ENCODE measurements around the gene TAX1BP3. TPM values are rescaled to one million over a fixed set of nuclear protein-coding genes. Genes with fewer than 3 reads are reported as not detected.
A peak's percentile ranks its signal among the peaks of the same experiment; 100 is the strongest.

The TAX1BP3 gene
- total and polyA plus RNA-seq, 2 of the 4 experiments (the other 2 are of a cell fraction): 146 to 176 TPM

DNA sequence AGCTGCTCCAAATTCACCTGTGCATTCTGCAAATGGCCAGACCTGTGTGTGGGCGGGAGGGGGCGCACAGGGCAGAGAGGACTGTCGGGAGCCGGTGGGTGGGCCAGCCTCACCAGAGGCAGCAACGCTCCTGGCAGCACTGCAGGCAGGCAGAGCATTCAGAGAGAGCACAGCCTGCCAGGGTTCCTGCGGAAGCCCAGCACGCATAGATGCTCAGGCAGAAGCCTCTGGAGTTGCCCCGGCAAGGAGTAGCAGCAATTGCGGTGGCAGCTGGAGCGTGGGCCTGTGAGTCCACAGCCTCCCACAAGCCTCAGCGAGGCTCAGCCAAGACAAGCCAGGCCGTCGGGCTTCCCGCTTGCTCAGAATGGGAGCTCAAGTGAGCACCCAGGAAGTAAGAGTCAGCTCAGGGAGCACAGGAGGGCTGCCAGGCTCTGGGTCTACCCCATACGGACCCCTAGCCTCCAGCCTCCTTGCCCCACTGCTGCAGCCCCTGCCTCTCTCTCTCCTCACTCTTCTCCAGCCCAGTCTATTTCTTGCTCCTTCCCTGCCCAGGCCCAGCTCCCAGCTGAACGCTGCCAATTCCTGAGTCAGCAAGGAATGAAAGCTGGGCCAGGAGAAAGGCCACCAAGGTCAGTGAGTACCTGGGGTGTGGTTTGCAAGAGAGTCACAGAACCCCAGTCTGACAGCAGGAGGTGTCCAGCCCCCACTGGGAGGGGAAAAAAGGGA lies 9.9 kb upstream of the TAX1BP3 start:
- H2BK20ac ChIP-seq (ENCODE audit: low read depth, low read length): no peak overlapping the region
- no peak overlapping the region for H2AK5ac ChIP-seq (ENCODE audit: low read depth, low read length)
- no peak overlapping the region for H3K18ac ChIP-seq (ENCODE audit: low read depth, low read length)
- no peak overlapping the region for H3K4me3 ChIP-seq (ENCODE audit: insufficient read depth, low read depth, low read length)
- no peak overlapping the region for H4K5ac ChIP-seq (ENCODE audit: low read depth, low read length)
- no peak overlapping the region for H4K91ac ChIP-seq (ENCODE audit: insufficient read depth, low read depth, low read length)
- no peak overlapping the region for H2BK120ac ChIP-seq (ENCODE audit: low read depth, low read length)
- ChIA-PET CTCF (interaction anchor here (0.6 to 1.4 kb wide), 2 partner anchors 56 to 59 kb away, joined by 3 read pairs; no protein-coding TSS in a partner anchor), POLR2A (ENCODE audit: unreplicated experiment) (no interaction called here)
- 13% methylated on average over 3 of the region's 16 CpGs; no CpG with 5 or more reads in 1 of the 2 experiments for WGBS, 2 experiments (ENCODE audit: extremely low coverage in 2 of 2, insufficient read length in 1 of 2)
- dilution Hi-C loops (cut with HindIII; ENCODE audit: low sequenced_read_pairs, unreplicated experiment) (no loop called here), intact Hi-C loops (cut with micrococcal nuclease) (no loop called here), in situ Hi-C loops (cut with MboI; ENCODE audit: low sequenced_read_pairs) (no loop called here)
- H4K8ac ChIP-seq (ENCODE audit: low read depth in 2 of 2, low read length in 2 of 2): no peak overlapping the region
- peaks cover 2% of the 10 kb centered on the region; the same call in 1 of the 2 replicates for H3K27me3 ChIP-seq (ENCODE audit: control insufficient read depth, insufficient read depth, low read length)
- H3K79me1 ChIP-seq (ENCODE audit: low read depth in 1 of 2, low read length in 2 of 2): no peaks in the 10 kb centered on the region
- H3K4ac ChIP-seq (ENCODE audit: low read depth, low read length): no peak overlapping the region
- no peak overlapping the region for H3K9ac ChIP-seq (ENCODE audit: low read depth, low read length)
- no peak overlapping the region; the same call in 1 of the 2 replicates for H3K56ac ChIP-seq (ENCODE audit: extremely low read depth, insufficient read depth, low read length)
- no peak overlapping the region for H3K23ac ChIP-seq (ENCODE audit: low read depth, low read length)
- H3K27ac ChIP-seq (ENCODE audit: insufficient read depth, low read length): no peak overlapping the region
- no peak overlapping the region for H2AK9ac ChIP-seq (replicated peaks; ENCODE audit: low read depth, low read length, poor library complexity)
- peak overlapping the region; percentile 79 for H2AFZ ChIP-seq (replicated peaks; ENCODE audit: low read length, poor library complexity)
- H3K14ac ChIP-seq (replicated peaks; ENCODE audit: low read depth, low read length): no peak overlapping the region
- H4K20me1 ChIP-seq (ENCODE audit: insufficient read depth, low read length): no peaks in the 10 kb centered on the region
- TF ChIP-seq FOS (IDR thresholded peaks at IDR 0.05; ENCODE audit: low read depth, low read length) (no peak), MAFK (IDR thresholded peaks at IDR 0.05; ENCODE audit: low read depth, low read length) (peak; percentile 53; the same call in 1 of the 2 replicates)
- BruUV-seq (replicated peaks): no TSS peak
- ATAC-seq (ENCODE audit: low read depth) (peak; percentile 46), DNase-seq (peak; percentile 45)
- H2BK5ac ChIP-seq (ENCODE audit: low read depth, low read length, poor library complexity, severe bottlenecking): no peak overlapping the region
- H2BK15ac ChIP-seq (ENCODE audit: low read depth, low read length): no peak overlapping the region
- H3K9me1 ChIP-seq (ENCODE audit: insufficient read depth, low read length): no peaks in the 10 kb centered on the region
- no peaks in the 10 kb centered on the region for H3K9me3 ChIP-seq (ENCODE audit: control insufficient read depth, insufficient read depth, low read length)
- no peaks in the 10 kb centered on the region for H3K4me1 ChIP-seq (ENCODE audit: control insufficient read depth, insufficient read depth, low read length)
- no peaks in the 10 kb centered on the region for H3K36me3 ChIP-seq (ENCODE audit: control insufficient read depth, insufficient read depth, low read length)
- H3K4me2 ChIP-seq (ENCODE audit: low read depth, low read length): no peak overlapping the region

Measured in IMR-90 (cell line).